Gastroesophageal sphincter (tissue), 3 donors: ENCODE measurements around the gene FCMR.

Experiments used
- CTCF ChIP-seq, 4 experiments: fragments of 200-600 bp in 2 of 4; fragments of 450-650 bp in 2 of 4; sonication (generic) in 1 of 4; IDR thresholded peaks; one replicate each; pipeline ENCODE4 v1.5.1; 2017 to 2019; ENCODE audit warnings: antibody characterized with exemption in 4 of 4, mild to moderate bottlenecking in 2 of 4, moderate library complexity in 2 of 4
- EP300 ChIP-seq: sonication (generic); formaldehyde crosslinking; IDR thresholded peaks from one replicate; pipeline ENCODE4 v1.6.1; 2017; ENCODE audit warnings: antibody characterized with exemption, mild to moderate bottlenecking
- POLR2A ChIP-seq, 2 donors: fragments of 450-650 bp; IDR thresholded peaks; one replicate each; pipeline ENCODE4 v1.6.1; 2017; ENCODE audit warnings: antibody characterized with exemption in 2 of 2, mild to moderate bottlenecking in 2 of 2, moderate library complexity in 1 of 2

GRCh38 chr1:206893380-206893779, 28.4 kb downstream of the FCMR start:
- TF ChIP-seq CTCF (IDR thresholded peaks at IDR 0.05) (no peak), POLR2A (IDR thresholded peaks at IDR 0.05) (no peak), EP300 (no peak)
